B cell (primary cell): ENCODE data around the gene MPPED2.

Source experiments
- EZH2 ChIP-seq: IDR thresholded peaks from 2 replicates; pipeline ENCODE4 v1.6.1; 2012; ENCODE audit warnings: borderline replicate concordance, low read depth, mild to moderate bottlenecking, moderate library complexity, low read length; ENCODE audit not compliant: insufficient read depth, poor library complexity, severe bottlenecking
- TF ChIP-seq, protein P1 (sequence below): fragments of 200-600 bp; IDR thresholded peaks from one replicate; pipeline ENCODE4 v1.8.0; 2022; ENCODE audit warnings: antibody characterized with exemption, mild to moderate bottlenecking

DNA sequence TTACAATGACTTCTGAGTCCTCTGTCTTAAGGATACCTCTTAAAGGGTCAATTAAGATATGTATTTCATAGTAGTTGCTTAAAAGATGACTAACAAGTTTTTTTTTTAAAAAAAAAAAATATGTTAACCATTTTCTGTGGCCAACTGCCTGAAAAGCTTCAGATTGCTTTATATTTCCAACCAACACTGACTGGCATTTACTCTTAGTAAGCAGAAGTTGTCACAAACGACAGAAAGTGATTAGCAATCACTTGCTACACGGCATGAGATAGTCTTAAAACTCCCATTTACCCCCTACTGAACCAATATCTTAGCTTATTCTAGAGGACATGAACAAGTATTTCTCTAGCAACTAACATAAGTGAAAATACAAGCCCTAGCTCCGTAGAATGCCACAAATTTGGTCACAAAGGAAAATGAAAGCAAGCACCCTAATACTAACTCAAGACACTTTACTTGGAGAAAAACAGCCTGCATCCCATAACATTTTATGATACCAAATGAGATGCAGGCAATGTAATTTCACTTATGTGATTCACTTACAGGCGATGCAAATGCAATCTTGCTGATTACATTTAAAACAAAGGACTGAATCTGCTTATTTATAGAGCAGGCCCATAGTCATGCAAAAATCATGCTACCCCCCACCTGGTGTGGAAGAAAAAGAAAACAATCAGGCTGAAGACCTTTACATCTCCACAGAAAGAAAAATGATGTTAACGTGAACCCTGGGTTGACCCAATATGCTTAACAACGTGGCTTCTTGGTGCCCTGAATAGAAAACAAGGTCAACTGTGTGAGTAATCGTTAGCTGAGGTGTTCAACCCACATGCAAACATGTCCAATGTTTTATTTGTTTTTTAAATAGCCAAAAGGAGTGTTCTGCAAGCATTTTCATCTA, 25.7 kb downstream of the MPPED2 start:
- TF ChIP-seq, protein P1, sequence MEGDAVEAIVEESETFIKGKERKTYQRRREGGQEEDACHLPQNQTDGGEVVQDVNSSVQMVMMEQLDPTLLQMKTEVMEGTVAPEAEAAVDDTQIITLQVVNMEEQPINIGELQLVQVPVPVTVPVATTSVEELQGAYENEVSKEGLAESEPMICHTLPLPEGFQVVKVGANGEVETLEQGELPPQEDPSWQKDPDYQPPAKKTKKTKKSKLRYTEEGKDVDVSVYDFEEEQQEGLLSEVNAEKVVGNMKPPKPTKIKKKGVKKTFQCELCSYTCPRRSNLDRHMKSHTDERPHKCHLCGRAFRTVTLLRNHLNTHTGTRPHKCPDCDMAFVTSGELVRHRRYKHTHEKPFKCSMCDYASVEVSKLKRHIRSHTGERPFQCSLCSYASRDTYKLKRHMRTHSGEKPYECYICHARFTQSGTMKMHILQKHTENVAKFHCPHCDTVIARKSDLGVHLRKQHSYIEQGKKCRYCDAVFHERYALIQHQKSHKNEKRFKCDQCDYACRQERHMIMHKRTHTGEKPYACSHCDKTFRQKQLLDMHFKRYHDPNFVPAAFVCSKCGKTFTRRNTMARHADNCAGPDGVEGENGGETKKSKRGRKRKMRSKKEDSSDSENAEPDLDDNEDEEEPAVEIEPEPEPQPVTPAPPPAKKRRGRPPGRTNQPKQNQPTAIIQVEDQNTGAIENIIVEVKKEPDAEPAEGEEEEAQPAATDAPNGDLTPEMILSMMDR = no peak
- no peak for TF ChIP-seq EZH2
